Activated naive CD8-positive, alpha-beta T cell treated with anti-CD3 and anti-CD28 coated beads, Interleukin-2, amount 50 U/mL, for 24 hours (primary cell): ENCODE results near the gene PPDPF.
A peak's percentile ranks its signal among the peaks of the same experiment; 100 is the strongest.
"Not testable (repeated sequence)": the region's sequence is repeated elsewhere in the genome, so short reads cannot be mapped to it uniquely, and the experiment has no call there.

Experiments used
- ATAC-seq: fragments of 150-1000 bp; cut with Tn5 transposase; one replicate; pipeline ENCODE4 v1.10.0; 2021
- DNase-seq: peaks from one replicate; pipeline ENCODE4 v3.0.0; 2021
- H3K27ac Mint-ChIP-seq: one replicate; pipeline ENCODE4 v1.8.0; 2021; ENCODE audit warnings: mild to moderate bottlenecking, mixed read lengths
- H3K27me3 Mint-ChIP-seq: one replicate; pipeline ENCODE4 v1.8.0; 2021; ENCODE audit warnings: mixed read lengths
- H3K36me3 Mint-ChIP-seq: one replicate; pipeline ENCODE4 v1.8.0; 2021; ENCODE audit warnings: low read depth, mixed read lengths
- H3K4me1 Mint-ChIP-seq: one replicate; pipeline ENCODE4 v1.8.0; 2021; ENCODE audit warnings: mixed read lengths
- H3K4me3 Mint-ChIP-seq: one replicate; pipeline ENCODE4 v1.8.0; 2021; ENCODE audit warnings: mild to moderate bottlenecking, moderate library complexity, mixed read lengths
- H3K9me3 Mint-ChIP-seq: one replicate; pipeline ENCODE4 v1.8.0; 2021; ENCODE audit warnings: mixed read lengths

Gene PPDPF

GRCh38 chr20:63568170-63568981, 47.8 kb downstream of the PPDPF start:
- Mint-ChIP-seq H3K4me3 (peak overlapping the region; percentile 54), H3K4me1 (peaks cover 25% of the 10 kb centered on the region), H3K27me3 (peaks cover 3% of the 10 kb centered on the region), H3K36me3 (no peaks in the 10 kb centered on the region), H3K27ac (no peak overlapping the region), H3K9me3 (no peaks in the 10 kb centered on the region)
- ATAC-seq (no peak), DNase-seq (no peak)

- ATAC-seq (no peak), DNase-seq (no peak)
- no peak overlapping the region for H3K4me3 Mint-ChIP-seq
- no peaks in the 10 kb centered on the region for H3K9me3 Mint-ChIP-seq
- peaks cover 3% of the 10 kb centered on the region for H3K27me3 Mint-ChIP-seq
- no peak overlapping the region for H3K27ac Mint-ChIP-seq
- H3K4me1 Mint-ChIP-seq: peaks cover 28% of the 10 kb centered on the region
- H3K36me3 Mint-ChIP-seq: no peaks in the 10 kb centered on the region
Observed at GRCh38 chr20:63568986-63569949, 48.7 kb downstream of the PPDPF start.

- H3K36me3 Mint-ChIP-seq: no peaks in the 10 kb centered on the region
- no peak overlapping the region for H3K27ac Mint-ChIP-seq
- peaks cover 6% of the 10 kb centered on the region for H3K27me3 Mint-ChIP-seq
- DNase-seq (no peak), ATAC-seq (no peak)
- H3K9me3 Mint-ChIP-seq: no peaks in the 10 kb centered on the region
- H3K4me3 Mint-ChIP-seq: no peak overlapping the region
- H3K4me1 Mint-ChIP-seq: peaks cover 28% of the 10 kb centered on the region
Observed at GRCh38 chr20:63570281-63571086, 49.9 kb downstream of the PPDPF start.

- H3K36me3 Mint-ChIP-seq, H3K9me3 Mint-ChIP-seq, ATAC-seq, H3K4me3 Mint-ChIP-seq, DNase-seq, H3K27me3 Mint-ChIP-seq, H3K27ac Mint-ChIP-seq: not testable (repeated sequence)
- peaks cover 28% of the 10 kb centered on the region for H3K4me1 Mint-ChIP-seq
Observed at GRCh38 chr20:63571087-63571478, 50.5 kb downstream of the PPDPF start.
